K562 (cell line): ENCODE measurements around the gene EEPD1. TPM values are rescaled to one million over a fixed set of nuclear protein-coding genes. Genes with fewer than 3 reads are reported as not detected.

ENCODE experiments used
- BCL6 ChIP-seq: fragments of 250-450 bp; sonication (Bioruptor Pico); IDR thresholded peaks from 2 replicates; pipeline ENCODE4 v1.4.0; 2020
- CAMTA2 ChIP-seq: fragments of 250-450 bp; sonication (Bioruptor Pico); conservative IDR thresholded peaks from 2 replicates; pipeline ENCODE4 v1.5.1; 2022
- E2F3 ChIP-seq: fragments of 250-450 bp; sonication (Bioruptor Pico); IDR thresholded peaks from 2 replicates; pipeline ENCODE4 v1.4.0; 2020; ENCODE audit warnings: mild to moderate bottlenecking
- E2F4 ChIP-seq: sonication (generic); formaldehyde crosslinking; IDR thresholded peaks from 2 replicates; pipeline ENCODE4 v1.8.0; 2022; ENCODE audit warnings: mild to moderate bottlenecking, low read depth, missing genetic modification reagents
- ELF2 ChIP-seq: fragments of 250-450 bp; sonication (Bioruptor Pico); IDR thresholded peaks from 2 replicates; pipeline ENCODE4 v1.5.0; 2021; ENCODE audit warnings: mild to moderate bottlenecking
- FOXA3 ChIP-seq, 2 experiments: fragments of 450-650 bp in 1 of 2; sonication (generic) in 1 of 2; formaldehyde crosslinking; IDR thresholded peaks in 1 of 2; conservative IDR thresholded peaks in 1 of 2; 2 replicates each; pipeline versions ENCODE4 v1.4.0 to v1.8.0; 2020 to 2022; ENCODE audit warnings: mild to moderate bottlenecking in 2 of 2, missing genetic modification reagents in 1 of 2
- GABPB1 ChIP-seq: sonication (generic); formaldehyde crosslinking; IDR thresholded peaks from 2 replicates; pipeline ENCODE4 v1.8.0; 2022; ENCODE audit warnings: mild to moderate bottlenecking, missing genetic modification reagents
- GTF2B ChIP-seq: IDR thresholded peaks from 2 replicates; pipeline ENCODE4 v1.6.1; 2011; ENCODE audit not compliant: insufficient read length; ENCODE audit errors: extremely low read depth
- HDAC3 ChIP-seq: fragments of 450-650 bp; IDR thresholded peaks from 2 replicates; pipeline ENCODE4 v1.6.1; 2018; ENCODE audit warnings: borderline replicate concordance, mild to moderate bottlenecking, moderate library complexity; ENCODE audit not compliant: partially characterized antibody
- L3MBTL2 ChIP-seq: fragments of 450-650 bp; IDR thresholded peaks from 2 replicates; pipeline ENCODE4 v1.6.1; 2016; ENCODE audit warnings: mild to moderate bottlenecking, moderate library complexity
- LCOR ChIP-seq: sonication (generic); formaldehyde crosslinking; IDR thresholded peaks from 2 replicates; pipeline ENCODE4 v1.8.0; 2022; ENCODE audit warnings: mild to moderate bottlenecking, missing genetic modification reagents
- MLX ChIP-seq, 2 experiments: fragments of 450-650 bp in 1 of 2; sonication (generic) in 1 of 2; formaldehyde crosslinking; conservative IDR thresholded peaks; 2 replicates each; pipeline versions ENCODE4 v1.4.0 to v1.8.1; 2020 to 2022; ENCODE audit warnings: mild to moderate bottlenecking in 1 of 2, missing genetic modification reagents in 1 of 2
- NFE2 ChIP-seq: IDR thresholded peaks from 2 replicates; pipeline ENCODE4 v1.6.1; 2014; ENCODE audit warnings: antibody characterized with exemption, low read depth
- NR2C2 ChIP-seq, 2 experiments: fragments of 200-800 bp in 1 of 2; sonication (Bioruptor generic) in 1 of 2; sonication (generic) in 1 of 2; formaldehyde crosslinking in 1 of 2; IDR thresholded peaks; 2 replicates each; pipeline versions ENCODE4 v1.6.1 to v1.8.0; 2016 to 2022; ENCODE audit warnings: mild to moderate bottlenecking in 1 of 2, missing compliant biosample characterization in 1 of 2, missing genetic modification characterization in 1 of 2, missing genetic modification reagents in 1 of 2
- SAP30 ChIP-seq: fragments of 200-600 bp; sonication (generic); IDR thresholded peaks from 2 replicates; pipeline ENCODE4 v1.6.1; 2012; ENCODE audit warnings: borderline replicate concordance, low read depth, mild to moderate bottlenecking, moderate library complexity, low read length, control low read depth, inconsistent platforms; ENCODE audit not compliant: insufficient read depth, poor library complexity, severe bottlenecking
- TBL1XR1 ChIP-seq, 2 experiments: IDR thresholded peaks; 2 replicates each; pipeline ENCODE4 v1.6.1; 2012; ENCODE audit warnings: improper control_type of control experiment in 2 of 2, low read length in 2 of 2, mild to moderate bottlenecking in 1 of 2
- THAP12 ChIP-seq: fragments of 250-450 bp; sonication (Bioruptor Pico); IDR thresholded peaks from 2 replicates; pipeline ENCODE4 v1.9.0; 2021; ENCODE audit warnings: mild to moderate bottlenecking, inconsistent platforms
- USF1 ChIP-seq: sonication (generic); formaldehyde crosslinking; IDR thresholded peaks from 2 replicates; pipeline ENCODE4 v1.9.0; 2022; ENCODE audit warnings: mild to moderate bottlenecking, missing genetic modification reagents
- WHSC1 ChIP-seq: IDR thresholded peaks from one replicate; pipeline ENCODE4 v1.6.1; 2012; ENCODE audit warnings: low read length, control low read depth, inconsistent platforms
- XRCC5 ChIP-seq: fragments of 200-400 bp; formaldehyde crosslinking; IDR thresholded peaks from 2 replicates; pipeline ENCODE4 v1.6.1; 2017; ENCODE audit warnings: low read depth, mild to moderate bottlenecking, low read length
- ZNF23 ChIP-seq: fragments of 250-450 bp; sonication (Bioruptor Pico); IDR thresholded peaks from 2 replicates; pipeline ENCODE4 v1.4.0; 2020; ENCODE audit warnings: mild to moderate bottlenecking
- ZNF239 ChIP-seq: fragments of 250-450 bp; sonication (Bioruptor Pico); IDR thresholded peaks from 2 replicates; pipeline ENCODE4 v1.4.0; 2020; ENCODE audit warnings: mild to moderate bottlenecking
- polyA plus RNA-seq, 8 experiments: library from polyadenylated mRNA; depleted of rRNA in 4 of 8; stranded (reverse) in 5 of 8; unstranded in 3 of 8; fragments of >200 nt; fragmentation: Nextera tagmentation in 2 of 8; fragmentation: Illumina TruSeq in 1 of 8; extraction: Ambion mirVana in 2 of 8; extraction: Trizol in 1 of 8; gene quantifications; 2 replicates each; pipeline versions ENCODE4 v1.2.1 to v1.2.3, GENCODE V29; 2011 to 2014; ENCODE audit warnings: inconsistent platforms in 1 of 8, missing spikeins in 1 of 8
- total RNA-seq, 7 experiments: library from RNA; depleted of rRNA in 6 of 7; stranded (reverse); fragments of >200 nt in 6 of 7; fragmentation: Illumina TruSeq in 2 of 7; extraction: Trizol in 2 of 7; gene quantifications; 2 replicates each; pipeline versions ENCODE4 v1.2.1 to v1.2.3, GENCODE V29; 2011 to 2021; ENCODE audit warnings: low replicate concordance in 1 of 7

Gene EEPD1
- total and polyA plus RNA-seq, 9 of the 15 experiments (the other 6 are each of a cell fraction or from before 2014, with no cell fraction given) = 0.01 to 1.5 (median 0.74) TPM; not detected in 1

- TF ChIP-seq XRCC5 (no peak), ELF2 (CRISPR knock-in tag) (no peak), FOXA3 (CRISPR knock-in tag; conservative IDR thresholded peaks at IDR 0.05 in 1 of 2, IDR thresholded peaks at IDR 0.05 in 1 of 2) (no peak), SAP30 (no peak), WHSC1 (no peak), GTF2B (no peak), TBL1XR1 (IDR thresholded peaks at IDR 0.05; ENCODE audit: low read length in 2 of 2) (no peak), USF1 (CRISPR knock-in tag) (peak; percentile 13; the same call in 1 of the 2 replicates), ZNF239 (CRISPR knock-in tag) (no peak), ZNF23 (CRISPR knock-in tag) (no peak), GABPB1 (CRISPR knock-in tag) (no peak), BCL6 (CRISPR knock-in tag) (no peak), NR2C2 (CRISPR knock-in tag; IDR thresholded peaks at IDR 0.05) (no peak), NR2C2 (tag; IDR thresholded peaks at IDR 0.05) (peak; percentile 53), E2F3 (no peak), HDAC3 (no peak), THAP12 (CRISPR knock-in tag) (no peak), LCOR (CRISPR knock-in tag) (no peak), L3MBTL2 (peak; percentile 46; the same call in 1 of the 2 replicates), NFE2 (peak; percentile 84), E2F4 (no peak), CAMTA2 (CRISPR knock-in tag) (no peak), MLX (CRISPR knock-in tag; conservative IDR thresholded peaks at IDR 0.05) (no peak)
Observed at GRCh38 chr7:36207451-36208291, 54.6 kb downstream of the EEPD1 start (continued).
